ENCODE measurements around the gene ITGB2.
A peak's percentile ranks its signal among the peaks of the same experiment; 100 is the strongest.
"Not testable (repeated sequence)": the region's sequence is repeated elsewhere in the genome, so short reads cannot be mapped to it uniquely, and the experiment has no call there.

ITGB2 gene

GRCh38 chr21:44942566-44942965, 21.9 kb upstream of the ITGB2 start:
- no peak for DNase-seq (ENCODE audit: extremely low read depth in 1 of 2, low read depth in 1 of 2)

GRCh38 chr21:44941567-44941966, 20.9 kb upstream of the ITGB2 start:
- no peak for DNase-seq (ENCODE audit: extremely low read depth in 1 of 2, low read depth in 1 of 2)

GRCh38 chr21:44940116-44940631, 19.5 kb upstream of the ITGB2 start:
- no peak for DNase-seq (ENCODE audit: extremely low read depth in 1 of 2, low read depth in 1 of 2)

GRCh38 chr21:44939532-44940115, 18.9 kb upstream of the ITGB2 start, which contains the start of gene SLX9:
Gene SLX9 (plus strand): TSS chr21:44940029. CDS start chr21:44940058, 29 bp downstream.
- DNase-seq (ENCODE audit: extremely low read depth in 1 of 2, low read depth in 1 of 2): peak; percentile 62 to 71

- DNase-seq (ENCODE audit: extremely low read depth in 1 of 2, low read depth in 1 of 2): no peak
These were observed 18.3 kb upstream of the ITGB2 start for GRCh38 chr21:44938772-44939531.

GRCh38 chr21:44935533-44935927, 14.8 kb upstream of the ITGB2 start:
- no peak for DNase-seq (ENCODE audit: extremely low read depth in 1 of 2, low read depth in 1 of 2)

GRCh38 chr21:44934797-44935532, 14.3 kb upstream of the ITGB2 start:
- no peak for DNase-seq (ENCODE audit: extremely low read depth in 1 of 2, low read depth in 1 of 2)

GRCh38 chr21:44934276-44934675, 13.6 kb upstream of the ITGB2 start:
- no peak for DNase-seq (ENCODE audit: extremely low read depth in 1 of 2, low read depth in 1 of 2)

- no peak for DNase-seq (ENCODE audit: extremely low read depth in 1 of 2, low read depth in 1 of 2)
These were observed 13.2 kb upstream of the ITGB2 start for GRCh38 chr21:44933918-44934260.

- DNase-seq (ENCODE audit: extremely low read depth in 1 of 2, low read depth in 1 of 2): no peak
These were observed 12.7 kb upstream of the ITGB2 start for GRCh38 chr21:44933199-44933917.

GRCh38 chr21:44932408-44933181, 11.9 kb upstream of the ITGB2 start:
- no peak for DNase-seq (ENCODE audit: extremely low read depth in 1 of 2, low read depth in 1 of 2)

GRCh38 chr21:44931501-44932407, 11.1 kb upstream of the ITGB2 start:
- no peak for DNase-seq (ENCODE audit: extremely low read depth in 1 of 2, low read depth in 1 of 2)

GRCh38 chr21:44931137-44931500, 10.4 kb upstream of the ITGB2 start:
- no peak for DNase-seq (ENCODE audit: extremely low read depth in 1 of 2, low read depth in 1 of 2)

GRCh38 chr21:44930543-44930981, 9.9 kb upstream of the ITGB2 start:
- DNase-seq (ENCODE audit: extremely low read depth in 1 of 2, low read depth in 1 of 2): no peak

GRCh38 chr21:44929799-44930542, 9.3 kb upstream of the ITGB2 start:
- DNase-seq (ENCODE audit: extremely low read depth in 1 of 2, low read depth in 1 of 2): no peak

GRCh38 chr21:44929242-44929798, 8.6 kb upstream of the ITGB2 start:
- DNase-seq (ENCODE audit: extremely low read depth in 1 of 2, low read depth in 1 of 2): no peak

- not testable (repeated sequence) for DNase-seq (ENCODE audit: extremely low read depth in 1 of 2, low read depth in 1 of 2)
These were observed 8.0 kb upstream of the ITGB2 start for GRCh38 chr21:44928500-44929241.

Measured in stimulated activated CD8-positive, alpha-beta memory T cell treated with anti-CD3 and anti-CD28 coated beads, Interleukin-7, amount 100 ng/mL, for 48 hours (primary cell).